GM18519 (cell line): ENCODE data around the gene RNF145.
"Not testable (repeated sequence)": the region's sequence is repeated elsewhere in the genome, so short reads cannot be mapped to it uniquely, and the experiment has no call there.

Source experiments
- ATAC-seq: cut with Tn5 transposase; IDR thresholded peaks from one replicate; pipeline ENCODE4 v1.9.1; 2021; ENCODE audit warnings: mild to moderate bottlenecking, moderate library complexity; ENCODE audit not compliant: unreplicated experiment, low FRiP score

Gene RNF145, protein sequence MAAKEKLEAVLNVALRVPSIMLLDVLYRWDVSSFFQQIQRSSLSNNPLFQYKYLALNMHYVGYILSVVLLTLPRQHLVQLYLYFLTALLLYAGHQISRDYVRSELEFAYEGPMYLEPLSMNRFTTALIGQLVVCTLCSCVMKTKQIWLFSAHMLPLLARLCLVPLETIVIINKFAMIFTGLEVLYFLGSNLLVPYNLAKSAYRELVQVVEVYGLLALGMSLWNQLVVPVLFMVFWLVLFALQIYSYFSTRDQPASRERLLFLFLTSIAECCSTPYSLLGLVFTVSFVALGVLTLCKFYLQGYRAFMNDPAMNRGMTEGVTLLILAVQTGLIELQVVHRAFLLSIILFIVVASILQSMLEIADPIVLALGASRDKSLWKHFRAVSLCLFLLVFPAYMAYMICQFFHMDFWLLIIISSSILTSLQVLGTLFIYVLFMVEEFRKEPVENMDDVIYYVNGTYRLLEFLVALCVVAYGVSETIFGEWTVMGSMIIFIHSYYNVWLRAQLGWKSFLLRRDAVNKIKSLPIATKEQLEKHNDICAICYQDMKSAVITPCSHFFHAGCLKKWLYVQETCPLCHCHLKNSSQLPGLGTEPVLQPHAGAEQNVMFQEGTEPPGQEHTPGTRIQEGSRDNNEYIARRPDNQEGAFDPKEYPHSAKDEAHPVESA

DNA sequence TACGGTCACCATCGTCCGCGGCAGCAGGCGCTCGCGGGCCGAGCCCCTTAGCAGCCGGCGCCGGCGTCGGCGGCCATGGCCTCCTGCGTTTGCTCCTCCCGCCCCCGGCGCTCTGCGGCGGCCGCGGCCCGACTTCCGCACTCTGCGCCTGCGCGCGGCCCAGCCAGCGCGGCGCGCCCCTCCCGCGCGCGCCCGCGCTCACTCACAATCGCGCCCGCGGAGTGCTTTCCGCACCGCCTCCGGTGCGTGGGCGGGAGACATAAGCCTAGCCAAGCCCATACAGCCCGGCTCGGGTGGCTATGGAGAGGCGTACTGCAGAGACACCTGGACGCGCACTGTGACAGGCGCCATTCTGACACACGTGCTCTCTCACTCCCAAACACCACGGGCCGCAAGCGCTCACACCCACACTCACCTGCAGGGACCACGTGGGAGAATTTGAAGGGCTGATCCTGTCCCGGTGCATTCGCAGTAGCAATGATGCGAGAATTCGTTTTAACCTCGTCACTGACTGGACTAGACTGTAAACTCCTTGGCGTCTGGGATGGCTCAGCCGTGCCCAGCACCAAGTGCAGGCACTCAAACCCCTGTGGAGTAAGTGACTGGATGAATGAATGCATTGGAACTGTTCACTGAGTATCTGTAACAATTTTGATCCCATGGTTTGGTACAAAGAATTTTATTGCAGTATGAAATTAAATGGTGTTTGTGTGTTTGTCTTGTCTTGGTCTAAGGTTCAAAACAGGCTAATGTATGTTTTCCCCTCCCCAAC, at the start of gene RNF145:
Gene RNF145, minus strand, starts transcription at position 116 of the 772 bp plus-strand sequence. CDS start 5,936 bp downstream, outside the sequence.
- ATAC-seq = peak; percentile 82

DNA sequence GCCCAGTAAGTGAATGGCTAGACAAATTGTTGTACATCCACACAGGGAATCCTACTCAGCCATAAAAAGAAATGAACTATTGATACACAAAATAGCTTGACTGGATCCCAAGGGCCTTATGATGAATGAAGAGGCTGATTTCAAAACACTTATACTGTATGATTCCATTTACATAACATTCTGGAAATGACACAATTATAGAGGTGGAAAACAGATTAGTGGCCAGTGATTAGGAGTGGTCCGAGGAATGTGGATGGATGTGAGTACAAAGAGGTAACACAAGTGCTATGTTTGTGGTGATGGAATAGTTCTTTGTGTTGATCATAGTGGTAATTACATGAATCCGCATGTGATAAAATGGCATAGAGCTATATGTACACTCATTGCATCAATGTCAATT, 49.0 kb upstream of the RNF145 start:
- ATAC-seq = no peak

DNA sequence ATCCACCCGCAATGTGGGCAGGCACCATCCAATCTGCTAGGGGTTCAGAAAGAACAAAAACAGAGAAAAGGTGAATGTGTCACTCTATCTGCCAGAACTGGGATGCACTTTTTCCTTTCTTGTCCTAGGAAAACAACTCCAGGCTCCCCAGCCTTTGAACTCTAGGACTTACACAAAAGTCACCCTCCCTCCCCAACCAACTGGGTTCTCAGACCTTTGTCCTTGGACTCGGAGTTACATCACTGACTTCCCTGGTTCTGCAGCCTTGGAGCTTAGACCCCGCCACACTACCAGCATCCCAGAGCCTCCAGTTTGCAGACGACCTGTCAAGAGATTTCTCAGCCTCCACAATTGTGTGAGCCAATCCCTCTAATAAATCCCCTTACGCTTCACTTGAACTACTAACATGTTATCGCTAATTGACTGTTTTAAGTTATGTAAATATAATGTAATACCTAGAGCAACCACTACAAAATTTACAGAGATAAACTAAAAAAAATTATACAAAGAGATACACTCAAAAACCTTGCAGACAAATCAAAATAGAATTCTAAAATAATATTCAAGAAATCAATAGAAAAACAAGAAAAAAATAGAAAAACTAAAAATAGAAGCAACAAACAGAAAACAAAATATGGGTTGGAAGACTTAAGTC, 48.4 kb upstream of the RNF145 start:
- ATAC-seq = no peak

DNA sequence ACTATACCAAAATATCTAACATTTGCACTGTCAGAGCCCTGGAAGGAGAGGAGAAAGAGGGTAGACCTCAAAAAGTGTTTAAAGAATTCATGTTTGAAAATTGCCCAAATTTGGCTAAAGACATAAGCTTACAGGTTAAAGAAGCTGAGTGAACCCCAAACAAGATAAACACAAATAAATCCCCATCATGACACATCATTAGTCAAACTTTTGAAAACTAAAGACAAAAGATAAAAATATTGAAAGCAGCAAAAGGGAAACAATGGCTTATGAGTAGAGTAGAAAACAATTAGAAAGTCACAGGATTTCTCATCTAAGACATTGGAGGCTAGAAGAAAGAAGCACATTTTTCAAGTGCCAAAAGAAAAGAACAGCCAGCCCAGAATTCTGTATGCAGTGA, 47.7 kb upstream of the RNF145 start:
- ATAC-seq = no peak

DNA sequence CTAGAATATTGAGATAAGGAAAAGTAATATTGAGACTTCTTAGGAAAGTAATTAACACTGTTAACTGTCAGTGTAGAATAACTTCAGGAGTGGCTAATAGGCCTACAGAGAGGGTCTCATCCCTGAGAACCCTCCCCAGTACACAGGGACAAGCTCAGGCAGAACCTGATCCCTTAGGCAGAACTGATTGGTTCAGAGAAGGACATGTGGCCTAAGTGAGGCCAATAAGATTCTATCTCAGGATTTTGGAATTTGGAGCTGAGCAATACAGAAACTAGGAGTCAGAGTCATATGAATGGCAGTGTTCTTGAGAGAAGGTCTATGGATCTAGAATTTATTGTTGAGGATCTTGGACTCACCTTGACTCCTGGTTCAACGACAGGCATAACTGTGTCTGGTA, 42.8 kb upstream of the RNF145 start:
- no peak for ATAC-seq

DNA sequence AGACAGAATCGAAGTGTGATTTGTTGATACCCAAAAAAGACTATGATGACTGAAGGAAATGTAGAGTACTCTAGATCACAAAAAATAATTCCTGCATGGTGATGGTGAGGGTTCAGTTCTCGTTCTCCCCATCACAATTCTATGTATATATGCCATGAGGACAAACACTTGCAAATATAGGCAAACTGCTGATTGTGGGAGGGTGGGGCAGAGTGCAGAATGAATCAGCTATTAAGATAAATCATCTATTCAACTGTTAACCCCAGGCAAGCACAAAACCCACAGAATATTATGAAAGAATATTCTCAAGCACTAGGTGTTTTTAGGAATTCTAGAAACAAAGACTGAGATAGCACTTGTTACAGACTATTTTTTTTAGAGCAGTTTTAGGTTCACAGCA, 39.8 kb upstream of the RNF145 start:
- no peak for ATAC-seq

DNA sequence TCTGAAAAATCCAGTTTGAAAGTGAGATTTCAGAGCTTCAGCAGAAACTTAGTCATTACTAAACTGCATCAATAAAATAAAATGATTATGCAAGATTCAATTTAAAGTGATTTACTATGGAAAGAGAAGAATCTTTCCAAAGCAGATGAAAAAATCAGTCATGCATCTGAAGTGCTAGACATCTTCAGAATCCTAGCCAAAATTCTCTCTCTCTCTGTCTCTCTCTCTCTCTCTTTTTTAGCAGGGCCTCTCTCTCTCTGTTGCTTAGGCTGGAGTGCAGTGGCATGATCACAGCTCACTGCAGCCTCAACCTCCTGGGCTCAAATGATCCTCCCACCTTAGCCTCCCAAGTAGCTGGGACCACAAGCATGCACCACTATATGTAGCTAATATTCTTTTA, 35.5 kb upstream of the RNF145 start:
- ATAC-seq = no peak

DNA sequence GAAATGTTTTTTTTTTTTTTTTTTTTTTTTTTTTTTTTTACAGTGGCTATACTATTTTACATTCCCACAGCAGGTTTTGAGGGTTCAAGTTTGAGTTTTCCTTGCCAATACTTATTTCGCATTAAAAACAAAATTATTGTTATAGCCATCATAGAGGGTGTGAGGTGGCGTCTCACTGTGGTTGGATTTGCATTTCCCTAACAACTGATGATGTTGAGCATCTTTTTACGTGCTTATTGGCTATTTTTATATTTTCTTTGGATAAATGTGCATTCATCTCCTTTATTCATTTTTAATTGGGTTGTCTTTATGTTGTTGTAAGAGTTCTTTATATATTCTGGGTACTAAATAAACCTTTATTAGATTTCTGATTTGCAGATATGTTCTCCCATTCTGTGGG, 34.8 kb upstream of the RNF145 start:
- no peak for ATAC-seq

DNA sequence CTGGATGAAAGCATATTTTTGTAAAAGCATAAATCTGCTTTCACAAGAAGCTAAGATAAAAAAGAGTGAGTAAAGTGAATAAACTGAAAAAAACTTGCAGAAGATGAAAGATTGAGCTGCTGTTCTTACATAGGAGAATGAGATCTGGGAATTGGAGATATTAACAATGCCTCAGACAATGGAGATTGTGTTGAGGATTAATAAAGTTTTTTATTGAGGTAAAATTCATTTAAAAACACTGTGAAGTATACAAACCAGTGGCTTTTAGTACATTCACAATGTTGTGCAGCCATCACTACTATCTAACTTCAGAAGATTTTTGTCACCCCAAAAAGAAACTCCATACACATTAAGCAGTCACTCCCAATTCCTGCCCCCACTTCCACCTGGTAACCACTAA, 34.0 kb upstream of the RNF145 start:
- ATAC-seq = no peak

DNA sequence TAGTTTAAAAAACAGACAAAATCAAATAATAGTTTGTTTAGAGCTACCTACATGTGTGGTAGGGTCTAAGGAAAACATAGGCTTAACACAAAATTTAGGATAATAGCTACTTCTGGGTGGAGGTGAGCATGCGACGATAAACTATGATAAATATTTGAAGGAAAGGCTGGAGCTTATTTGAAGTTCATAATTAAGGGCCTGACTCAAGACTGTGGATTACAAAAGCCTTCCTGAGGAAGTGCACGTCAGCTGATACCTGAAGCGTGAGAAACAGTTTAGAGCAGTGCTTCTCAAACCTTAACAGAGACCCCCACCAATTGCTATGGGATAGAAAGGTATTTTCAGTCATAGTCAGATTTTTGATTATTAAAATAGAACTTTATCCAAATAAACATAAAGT, 33.3 kb upstream of the RNF145 start:
- no peak for ATAC-seq

DNA sequence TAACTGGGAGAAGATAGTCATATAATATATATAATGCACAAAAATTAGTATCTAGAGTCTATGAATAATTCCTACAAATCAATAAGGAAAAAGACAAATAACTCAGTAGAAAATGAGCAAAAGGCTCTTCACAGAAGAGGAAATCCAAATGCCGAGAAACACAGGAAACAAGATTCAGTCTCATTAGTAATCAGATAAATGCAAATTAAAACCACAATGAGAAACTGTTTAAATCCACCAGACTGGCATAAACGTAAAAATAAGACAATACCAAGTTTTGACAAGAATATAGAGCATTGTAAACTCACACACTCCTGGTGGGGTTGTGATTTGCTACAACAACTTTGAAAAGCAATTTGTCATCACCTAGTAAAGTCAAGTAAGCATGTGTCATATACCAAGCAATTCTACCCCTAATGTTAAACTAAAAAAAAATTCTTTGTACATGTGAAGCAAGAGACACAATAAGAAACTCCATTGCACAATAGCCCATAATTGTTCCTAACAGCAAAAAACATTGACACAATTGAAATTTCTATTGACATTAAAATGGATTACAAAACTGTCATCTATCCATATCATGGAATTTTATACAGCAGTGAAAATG, 32.7 kb upstream of the RNF145 start:
- ATAC-seq = no peak

DNA sequence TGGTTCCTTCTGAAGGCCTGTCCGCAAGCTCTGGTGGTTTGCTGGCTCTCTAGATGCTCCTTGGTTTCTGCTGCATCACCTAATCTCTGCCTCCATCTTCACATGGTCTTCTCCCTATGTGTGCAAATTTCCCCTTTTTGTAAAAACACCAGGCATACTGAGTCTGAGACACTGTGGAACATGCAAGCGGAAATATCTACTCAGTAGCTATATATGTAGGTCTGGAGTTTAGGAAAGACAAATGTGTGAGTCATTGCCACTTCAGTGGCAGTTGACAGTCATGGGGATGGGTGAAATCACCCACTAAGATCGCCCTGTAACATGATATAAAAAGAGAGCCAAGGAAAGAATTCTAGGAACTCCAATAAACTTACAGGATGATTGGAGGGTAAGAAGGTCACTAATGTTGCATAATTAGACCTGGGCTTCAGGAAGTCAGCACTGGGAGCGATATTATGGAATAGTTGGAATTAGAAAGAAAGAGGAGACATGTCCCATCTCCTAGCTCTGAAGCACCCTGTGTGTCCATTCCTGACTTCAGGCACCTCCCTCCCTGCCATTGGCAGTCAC, 31.0 kb upstream of the RNF145 start:
- no peak for ATAC-seq

DNA sequence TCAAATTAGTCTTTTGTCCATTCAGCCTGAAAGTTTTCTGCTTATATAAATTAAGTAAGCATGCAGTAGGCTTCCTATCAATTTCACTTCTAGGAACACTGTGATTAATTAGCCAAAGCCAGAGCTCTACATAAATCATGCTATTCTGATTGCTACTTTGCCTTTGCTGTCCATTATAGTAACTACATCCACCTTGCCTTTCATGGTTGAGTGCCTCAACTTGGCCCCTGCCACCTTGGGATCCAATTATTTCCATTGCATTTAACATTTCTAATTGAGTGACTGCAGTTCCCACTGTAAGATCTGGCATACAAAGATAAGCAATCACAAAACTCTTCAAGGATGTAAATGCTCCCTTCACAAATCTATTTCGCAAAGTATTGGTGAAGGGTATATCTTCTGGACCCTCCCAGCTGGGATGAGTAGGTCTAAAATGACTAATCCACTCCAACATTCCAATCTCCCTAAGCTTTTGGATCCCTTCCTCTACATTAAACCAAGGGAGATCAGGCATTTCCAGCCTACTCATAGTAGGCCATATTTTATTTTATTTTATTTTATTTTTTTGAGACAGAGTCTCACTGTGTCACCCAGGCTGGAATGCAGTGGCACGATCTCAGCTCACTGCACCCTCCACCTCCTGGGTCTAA, 26.6 kb upstream of the RNF145 start:
- ATAC-seq = not testable (repeated sequence)

DNA sequence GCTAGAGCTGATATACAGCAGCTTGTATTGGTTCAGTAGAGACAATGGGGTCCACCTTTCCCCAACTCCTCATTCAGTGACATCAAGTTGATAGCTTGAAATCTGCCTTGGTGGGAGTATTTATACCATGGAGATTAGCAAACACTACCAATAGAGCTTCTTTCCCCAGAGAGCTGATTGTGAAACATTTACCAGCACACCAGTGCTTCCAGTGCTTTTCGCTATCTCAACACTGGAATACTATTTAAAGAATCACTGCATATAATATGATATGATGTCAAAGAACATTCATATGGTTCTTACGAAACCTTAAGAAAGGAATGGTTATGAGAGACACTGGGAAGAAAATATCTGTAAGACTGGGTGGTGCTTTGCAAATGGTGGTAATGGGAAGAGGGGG, 21.8 kb upstream of the RNF145 start:
- ATAC-seq = no peak

DNA sequence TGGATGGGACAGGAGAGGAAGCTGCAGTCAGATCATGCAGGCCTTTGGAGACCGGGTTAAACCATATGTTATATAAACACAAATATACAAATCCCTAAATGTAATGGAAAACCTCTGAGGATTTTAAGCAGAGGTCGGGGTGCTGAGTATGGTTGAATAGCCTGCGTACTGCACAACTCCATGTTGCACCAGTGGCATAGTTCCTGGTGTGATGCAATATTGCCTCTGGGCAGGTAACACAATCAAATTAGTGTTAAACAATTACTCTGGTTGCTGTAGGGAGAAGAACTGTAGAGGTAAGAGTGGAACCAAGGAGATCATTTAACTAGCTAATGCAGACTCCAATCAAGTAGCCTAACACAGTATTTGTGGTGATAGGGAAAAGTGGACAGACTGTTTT, 21.3 kb upstream of the RNF145 start:
- no peak for ATAC-seq

DNA sequence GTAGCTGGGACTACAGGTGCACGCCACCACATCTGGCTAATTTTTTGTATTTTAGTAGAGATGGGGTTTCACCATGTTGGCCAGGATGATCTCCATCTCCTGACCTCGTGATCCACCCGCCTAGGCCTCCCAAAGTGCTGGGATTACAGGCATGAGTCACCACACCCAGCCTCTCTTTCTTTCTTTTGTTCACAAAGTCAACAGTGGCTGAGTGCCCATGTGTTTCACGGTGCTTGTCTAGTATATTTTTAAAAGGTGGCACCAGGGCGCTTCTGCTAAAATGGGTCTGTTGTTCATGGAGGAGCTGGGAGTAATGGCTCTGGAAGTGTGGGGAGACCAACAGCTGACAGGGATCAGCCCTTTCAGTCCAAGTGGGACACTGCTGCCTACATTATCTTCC, 18.7 kb upstream of the RNF145 start:
- ATAC-seq = not testable (repeated sequence)

DNA sequence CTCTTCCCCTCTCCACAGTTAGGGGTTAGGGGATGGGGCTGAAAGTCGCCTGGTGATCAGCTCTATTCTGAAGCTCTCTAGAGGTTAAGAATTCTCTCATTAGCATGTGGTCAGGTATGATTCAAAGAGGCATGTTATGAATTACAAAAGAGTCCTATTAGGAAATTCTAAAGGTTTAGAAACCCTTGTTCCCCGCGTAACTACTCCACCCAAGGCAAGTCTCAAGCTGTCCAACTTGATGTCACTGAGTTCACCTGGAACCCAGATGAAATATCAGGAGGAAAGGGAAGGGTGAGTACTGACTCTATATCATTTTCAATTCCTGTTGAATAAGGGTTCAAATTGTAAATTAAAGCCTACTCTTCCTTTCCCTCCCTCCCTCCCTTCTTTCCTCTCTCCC, 18.1 kb upstream of the RNF145 start:
- ATAC-seq = no peak

DNA sequence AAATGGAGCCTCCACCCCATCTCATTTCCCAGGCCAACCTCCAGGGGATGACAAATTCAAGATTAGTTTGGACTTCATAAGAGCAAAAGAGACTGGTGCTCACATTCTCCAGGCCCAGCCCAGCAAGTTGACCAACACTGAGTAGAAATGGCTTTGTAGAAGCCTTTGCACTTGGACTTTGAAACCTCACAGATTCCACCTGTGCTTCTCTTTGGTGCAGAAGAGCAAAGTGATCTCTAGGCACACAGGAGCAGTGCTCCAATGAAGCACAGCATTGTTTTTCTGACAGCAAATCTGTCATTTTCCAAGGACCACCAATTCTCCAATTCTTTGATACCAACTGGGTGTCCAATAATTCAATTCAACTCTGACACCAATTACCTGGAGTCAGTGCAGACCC, 17.1 kb upstream of the RNF145 start:
- no peak for ATAC-seq

DNA sequence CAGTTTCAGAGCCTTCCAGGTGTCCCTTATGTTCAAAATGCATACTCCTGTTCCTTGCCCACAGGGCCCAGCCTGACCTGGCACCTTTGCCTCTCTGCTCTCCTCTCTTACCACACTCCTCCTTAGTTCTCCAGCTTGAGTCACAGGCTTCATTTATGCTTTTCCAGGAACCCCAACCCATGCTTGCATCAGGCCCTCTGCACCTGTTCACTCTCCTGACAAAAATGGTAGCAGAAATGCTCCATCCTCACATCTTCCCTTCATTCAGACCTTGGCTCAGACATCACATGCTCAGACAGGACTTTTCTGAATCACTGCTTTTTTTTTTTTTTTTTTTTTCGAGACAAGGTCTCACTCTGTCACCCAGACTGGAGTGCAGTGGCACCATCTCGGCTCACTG, 15.1 kb upstream of the RNF145 start:
- ATAC-seq = no peak

DNA sequence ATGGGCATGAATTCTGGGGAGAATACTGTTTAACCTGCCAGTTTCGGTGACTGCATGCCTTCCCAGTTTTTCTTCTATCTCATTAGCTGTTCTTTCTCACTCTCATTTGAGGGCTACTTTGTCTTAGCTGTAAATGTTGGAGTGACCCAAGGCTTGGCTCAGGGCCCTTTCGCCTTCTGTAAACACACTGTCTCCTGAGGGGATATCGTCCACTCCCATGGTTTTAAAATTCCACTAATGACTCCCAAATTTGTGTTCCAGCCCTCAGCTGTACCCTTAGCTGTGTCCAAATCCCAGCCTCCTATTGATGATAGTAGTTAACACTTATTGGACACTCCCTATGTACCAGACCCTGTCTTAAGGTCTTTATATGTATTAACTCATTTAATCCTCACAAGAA, 14.1 kb upstream of the RNF145 start:
- ATAC-seq = no peak
